GM10266 (cell line): ENCODE data around the gene NHERF1.
A peak's percentile ranks its signal among the peaks of the same experiment; 100 is the strongest.

Experiments
- DNase-seq: peaks from one replicate; pipeline ENCODE4 v3.0.0; 2012; ENCODE audit errors: extremely low spot score
- CTCF ChIP-seq: IDR thresholded peaks from 2 replicates; pipeline ENCODE4 v1.5.1; 2012; ENCODE audit warnings: mild to moderate bottlenecking, low read depth; ENCODE audit not compliant: control insufficient read depth, insufficient read depth; ENCODE audit errors: missing control alignments

The NHERF1 gene

GRCh38 chr17:74739227-74739831 is 9.1 kb upstream of the NHERF1 start:
- DNase-seq: peak; percentile 5
- TF ChIP-seq CTCF: no peak

- DNase-seq: peak; percentile 3
- TF ChIP-seq CTCF: no peak
Observed at GRCh38 chr17:74740173-74740572, 8.3 kb upstream of the NHERF1 start.

- peak; percentile 3 for DNase-seq
- TF ChIP-seq CTCF: no peak
Observed at GRCh38 chr17:74740641-74741387, 7.6 kb upstream of the NHERF1 start.

GRCh38 chr17:74742153-74742515 is 6.3 kb upstream of the NHERF1 start:
- DNase-seq: peak; percentile 58
- no peak for TF ChIP-seq CTCF

GRCh38 chr17:74742978-74743545 is 5.4 kb upstream of the NHERF1 start:
- DNase-seq: no peak
- TF ChIP-seq CTCF: no peak

- no peak for DNase-seq
- no peak for TF ChIP-seq CTCF
Observed at GRCh38 chr17:74743755-74744154, 4.7 kb upstream of the NHERF1 start.

GRCh38 chr17:74744349-74744713 is 4.1 kb upstream of the NHERF1 start:
- TF ChIP-seq CTCF: no peak
- no peak for DNase-seq
